ENCODE results near the gene XPNPEP3. TPM values are rescaled to one million over a fixed set of nuclear protein-coding genes. Genes with fewer than 3 reads are reported as not detected.

XPNPEP3 gene
- total and polyA plus RNA-seq, 2 donors (not counting 3 experiments of a cell fraction or from before 2014, with no cell fraction given) = 12.3 to 21.2 TPM

DNA sequence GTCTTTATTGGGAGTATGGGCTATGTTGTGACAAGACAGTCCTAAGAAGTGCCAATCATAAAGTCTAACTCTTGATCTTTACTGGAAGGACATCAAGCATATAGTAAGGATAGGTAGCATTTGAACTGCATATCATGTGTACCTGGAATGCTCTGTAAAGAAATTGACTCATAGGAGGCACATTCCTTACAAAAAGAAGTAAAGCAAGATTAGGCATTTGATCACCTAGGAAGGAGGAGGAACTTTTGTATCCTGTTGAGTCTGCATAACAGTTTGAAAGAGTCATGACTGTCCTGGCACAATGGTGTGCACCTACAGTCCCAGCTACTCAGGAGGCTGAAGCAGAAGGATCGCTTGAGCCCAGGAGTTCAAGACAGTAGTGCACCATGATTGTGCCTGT is 47.2 kb downstream of the XPNPEP3 start:
- no peak overlapping the region for H3K4me2 ChIP-seq (ENCODE audit: insufficient read depth, low read length)
- H3K27ac ChIP-seq (ENCODE audit: insufficient read depth, low read depth, low read length) = no peak overlapping the region
- no peaks in the 10 kb centered on the region for H3K27me3 ChIP-seq (ENCODE audit: control insufficient read depth in 2 of 2, insufficient read depth in 2 of 2, low read length in 2 of 2)
- H3K9ac ChIP-seq (replicated peaks; ENCODE audit: extremely low read depth, insufficient read depth, low read length) = no peak overlapping the region
- CTCF ChIA-PET = interaction anchor here (1.7 kb wide), 1 partner anchor 221 kb away, joined by 4 read pairs; no protein-coding TSS in a partner anchor
- dilution Hi-C loops (cut with MboI; ENCODE audit: extremely low pct_ligation_motif_present, low sequenced_read_pairs) = no loop called here
- no peak overlapping the region for H2AFZ ChIP-seq (ENCODE audit: low read depth, low read length)
- no peaks in the 10 kb centered on the region for H4K20me1 ChIP-seq (replicated peaks; ENCODE audit: control insufficient read depth, extremely low read depth, insufficient read depth, low read length)
- no peaks in the 10 kb centered on the region for H3K9me3 ChIP-seq (replicated peaks; ENCODE audit: control insufficient read depth, insufficient read depth, low read length)
- no TSS peak for BruUV-seq (replicated peaks)
- intact Hi-C loops (cut with micrococcal nuclease) = no loop called here
- FAIRE-seq (no peak), DNase-seq (ENCODE audit: low read depth, low spot score) (no peak)
- peaks cover 2 to 3% of the 10 kb centered on the region in 2 experiments for H3K36me3 ChIP-seq (ENCODE audit: control insufficient read depth in 2 of 2, extremely low read depth in 1 of 2, insufficient read depth in 2 of 2, low read length in 2 of 2)
- POLR2A ChIA-PET = no interaction called here
- no peaks in the 10 kb centered on the region for H3K4me1 ChIP-seq (ENCODE audit: control insufficient read depth, extremely low read depth, insufficient read depth, low read length)
- H3K79me2 ChIP-seq (ENCODE audit: control insufficient read depth, insufficient read depth, low read length) = no peaks in the 10 kb centered on the region
- H3K4me3 ChIP-seq (replicated peaks in 1 of 3; ENCODE audit: insufficient read depth in 1 of 3, low read depth in 1 of 3, low read length in 3 of 3) = no peak overlapping the region
- TF ChIP-seq POLR2AphosphoS5 (IDR thresholded peaks at IDR 0.05; ENCODE audit: insufficient read depth, low read depth, low read length) (no peak), MYC (IDR thresholded peaks at IDR 0.05; ENCODE audit: low read depth, low read length) (no peak), MAX (IDR thresholded peaks at IDR 0.05; ENCODE audit: insufficient read depth, insufficient read length) (no peak), EZH2 (IDR thresholded peaks at IDR 0.05; ENCODE audit: borderline replicate concordance, low read depth, low read length, severe bottlenecking) (no peak), CTCF (IDR thresholded peaks at IDR 0.05; ENCODE audit: extremely low read depth in 1 of 2, insufficient read depth in 1 of 2, low read depth in 1 of 2, low read length in 2 of 2) (no peak), GATA2 (IDR thresholded peaks at IDR 0.05; ENCODE audit: insufficient read depth, insufficient read length, low read depth, low read length) (no peak), POLR2A (IDR thresholded peaks at IDR 0.05; ENCODE audit: low read depth, low read length) (no peak), JUN (IDR thresholded peaks at IDR 0.05; ENCODE audit: borderline replicate concordance, insufficient read depth, insufficient read length, low read depth) (no peak), FOS (IDR thresholded peaks at IDR 0.05; ENCODE audit: borderline replicate concordance, insufficient read depth, low read length) (no peak)
- no peaks in the 10 kb centered on the region for H3K9me1 ChIP-seq (replicated peaks; ENCODE audit: control insufficient read depth, extremely low read depth, insufficient read depth, low read length)
